Ascending aorta (tissue), 2 donors: ENCODE results near the gene RNF7. TPM values are rescaled to one million over a fixed set of nuclear protein-coding genes. Genes with fewer than 3 reads are reported as not detected.

ENCODE experiments used
- DNase-seq, 2 donors: peaks; one replicate each; pipeline ENCODE4 v3.0.0-alpha.2; 2019; ENCODE audit warnings: low spot score in 2 of 2
- H3K27ac ChIP-seq, 2 donors: fragments of 200-600 bp; sonication (generic); one replicate each; pipeline ENCODE4 v1.5.1; 2016 to 2017; ENCODE audit warnings: mild to moderate bottlenecking in 1 of 2
- H3K27me3 ChIP-seq: fragments of 200-600 bp; sonication (generic); one replicate; pipeline ENCODE4 v1.5.1; 2017
- H3K36me3 ChIP-seq, 2 donors: fragments of 200-600 bp; sonication (generic); one replicate each; pipeline ENCODE4 v1.5.1; 2016
- H3K4me1 ChIP-seq, 2 donors: fragments of 200-600 bp; sonication (generic); one replicate each; pipeline ENCODE4 v1.5.1; 2016 to 2017; ENCODE audit warnings: mild to moderate bottlenecking in 1 of 2
- H3K4me3 ChIP-seq, 2 donors: fragments of 200-600 bp; sonication (generic); one replicate each; pipeline ENCODE4 v1.5.1; 2016 to 2017; ENCODE audit warnings: mild to moderate bottlenecking in 1 of 2
- H3K9me3 ChIP-seq, 2 donors: fragments of 200-600 bp; sonication (generic); one replicate each; pipeline ENCODE4 v1.5.1; 2016
- CTCF ChIP-seq, 3 experiments: fragments of 200-600 bp in 2 of 3; fragments of 450-650 bp in 1 of 3; sonication (generic) in 2 of 3; IDR thresholded peaks; one replicate each; pipeline ENCODE4 v1.5.1; 2016 to 2019; ENCODE audit warnings: antibody characterized with exemption in 3 of 3, mild to moderate bottlenecking in 1 of 3, moderate library complexity in 1 of 3
- intact Hi-C: fragments of 100-400 bp; cut with DNase I; formaldehyde crosslinking; loops from one replicate; pipeline ENCODE4 v1.15.1; 2023
- total RNA-seq: library from RNA; depleted of rRNA; stranded (reverse); fragments of >200 nt; gene quantifications from one replicate; pipeline ENCODE4 v1.1.0, GENCODE V29; 2016

Gene RNF7
- total RNA-seq, 1 donor from 2014 or later = 32.1 TPM

- no peak for DNase-seq
- Histone ChIP-seq H3K4me1 (no peaks in the 10 kb centered on the region), H3K4me3 (no peak overlapping the region), H3K27ac (no peak overlapping the region), H3K9me3 (no peaks in the 10 kb centered on the region), H3K27me3 (no peaks in the 10 kb centered on the region), H3K36me3 (no peaks in the 10 kb centered on the region)
- no peak for TF ChIP-seq CTCF (IDR thresholded peaks at IDR 0.05)
- intact Hi-C loops = no loop called here
Measured at GRCh38 chr3:141764045-141764444, 25.9 kb downstream of the RNF7 start.

- H3K36me3 ChIP-seq = no peaks in the 10 kb centered on the region
- no peak for TF ChIP-seq CTCF (IDR thresholded peaks at IDR 0.05)
- H3K9me3 ChIP-seq = no peaks in the 10 kb centered on the region
- no peak for DNase-seq
- H3K4me1 ChIP-seq = no peaks in the 10 kb centered on the region
- intact Hi-C loops = no loop called here
- no peaks in the 10 kb centered on the region for H3K27me3 ChIP-seq
- H3K27ac ChIP-seq = no peak overlapping the region
- no peak overlapping the region for H3K4me3 ChIP-seq
Measured at GRCh38 chr3:141764465-141764864, 26.4 kb downstream of the RNF7 start.

- intact Hi-C loops = no loop called here
- Histone ChIP-seq H3K9me3 (no peaks in the 10 kb centered on the region), H3K27me3 (no peaks in the 10 kb centered on the region), H3K4me1 (no peaks in the 10 kb centered on the region), H3K27ac (no peak overlapping the region), H3K36me3 (no peaks in the 10 kb centered on the region), H3K4me3 (no peak overlapping the region)
- no peak for TF ChIP-seq CTCF (IDR thresholded peaks at IDR 0.05)
- DNase-seq = no peak
Measured at GRCh38 chr3:141764986-141765385, 26.9 kb downstream of the RNF7 start.

GRCh38 chr3:141767066-141767465 is 29.0 kb downstream of the RNF7 start:
- H3K4me1 ChIP-seq = no peaks in the 10 kb centered on the region
- no peak overlapping the region for H3K27ac ChIP-seq
- H3K27me3 ChIP-seq = no peaks in the 10 kb centered on the region
- intact Hi-C loops = no loop called here
- no peaks in the 10 kb centered on the region for H3K9me3 ChIP-seq
- TF ChIP-seq CTCF (IDR thresholded peaks at IDR 0.05) = no peak
- H3K4me3 ChIP-seq = no peak overlapping the region
- no peaks in the 10 kb centered on the region for H3K36me3 ChIP-seq
- no peak for DNase-seq

GRCh38 chr3:141769221-141769894 is 31.3 kb downstream of the RNF7 start:
- intact Hi-C loops = no loop called here
- DNase-seq = no peak
- H3K4me3 ChIP-seq = no peak overlapping the region
- H3K9me3 ChIP-seq = no peaks in the 10 kb centered on the region
- TF ChIP-seq CTCF (IDR thresholded peaks at IDR 0.05) = no peak
- no peak overlapping the region for H3K27ac ChIP-seq
- no peaks in the 10 kb centered on the region for H3K27me3 ChIP-seq
- H3K36me3 ChIP-seq = no peaks in the 10 kb centered on the region
- H3K4me1 ChIP-seq = no peaks in the 10 kb centered on the region

- H3K4me3 ChIP-seq = no peak overlapping the region
- no peaks in the 10 kb centered on the region for H3K9me3 ChIP-seq
- no peak overlapping the region for H3K27ac ChIP-seq
- no peaks in the 10 kb centered on the region for H3K36me3 ChIP-seq
- no peaks in the 10 kb centered on the region for H3K4me1 ChIP-seq
- intact Hi-C loops = no loop called here
- H3K27me3 ChIP-seq = no peaks in the 10 kb centered on the region
- no peak for TF ChIP-seq CTCF (IDR thresholded peaks at IDR 0.05)
- no peak for DNase-seq
Measured at GRCh38 chr3:141773676-141774075, 35.6 kb downstream of the RNF7 start.
